GM04504 (cell line): ENCODE measurements around the gene PPFIA2.

Experiments
- DNase-seq: peaks from one replicate; pipeline ENCODE4 v3.0.0-alpha.2; 2012; ENCODE audit warnings: low read depth

The PPFIA2 gene

GRCh38 chr12:81347404-81347803, 411.7 kb downstream of the PPFIA2 start:
- no peak for DNase-seq

- DNase-seq: no peak
Observed at GRCh38 chr12:81340910-81341309, 418.2 kb downstream of the PPFIA2 start.

GRCh38 chr12:81339071-81339470, 420.1 kb downstream of the PPFIA2 start:
- DNase-seq: no peak

GRCh38 chr12:81337886-81338285, 421.3 kb downstream of the PPFIA2 start:
- DNase-seq: no peak

- DNase-seq: no peak
Observed at GRCh38 chr12:81333812-81334211, 425.3 kb downstream of the PPFIA2 start.

GRCh38 chr12:81332054-81332453, 427.1 kb downstream of the PPFIA2 start:
- no peak for DNase-seq

GRCh38 chr12:81330480-81330879, 428.7 kb downstream of the PPFIA2 start:
- no peak for DNase-seq

GRCh38 chr12:81329085-81329484, 430.1 kb downstream of the PPFIA2 start:
- DNase-seq: no peak

GRCh38 chr12:81327425-81327824, 431.7 kb downstream of the PPFIA2 start:
- no peak for DNase-seq

- no peak for DNase-seq
Observed at GRCh38 chr12:81325086-81325485, 434.1 kb downstream of the PPFIA2 start.

GRCh38 chr12:81314903-81315531, 444.1 kb downstream of the PPFIA2 start:
- DNase-seq: no peak

- DNase-seq: no peak
Observed at GRCh38 chr12:81303935-81304334, 455.2 kb downstream of the PPFIA2 start.

- no peak for DNase-seq
Observed at GRCh38 chr12:81300454-81300853, 458.7 kb downstream of the PPFIA2 start.

GRCh38 chr12:81297601-81298000, 461.5 kb downstream of the PPFIA2 start:
- no peak for DNase-seq

GRCh38 chr12:81296556-81297305, 462.4 kb downstream of the PPFIA2 start:
- DNase-seq: peak; percentile 5

GRCh38 chr12:81295251-81295650, 463.9 kb downstream of the PPFIA2 start:
- no peak for DNase-seq

- DNase-seq: no peak
Observed at GRCh38 chr12:81294325-81295190, 464.6 kb downstream of the PPFIA2 start.

- no peak for DNase-seq
Observed at GRCh38 chr12:81288651-81289050, 470.5 kb downstream of the PPFIA2 start.

GRCh38 chr12:81284137-81284536, 475.0 kb downstream of the PPFIA2 start:
- no peak for DNase-seq

GRCh38 chr12:81274637-81275529, 484.3 kb downstream of the PPFIA2 start:
- DNase-seq: no peak

- DNase-seq: no peak
Observed at GRCh38 chr12:81270385-81270784, 488.8 kb downstream of the PPFIA2 start.

- no peak for DNase-seq
Observed at GRCh38 chr12:81263072-81263471, 496.1 kb downstream of the PPFIA2 start.
